Left lobe of liver (tissue), 2 donors: ENCODE data around the gene MACROD2. TPM values are rescaled to one million over a fixed set of nuclear protein-coding genes. Genes with fewer than 3 reads are reported as not detected.
A peak's percentile ranks its signal among the peaks of the same experiment; 100 is the strongest.
"Not testable (repeated sequence)": the region's sequence is repeated elsewhere in the genome, so short reads cannot be mapped to it uniquely, and the experiment has no call there.

Experiments used
- ATAC-seq: fragments of 200-7000 bp; cut with Tn5 transposase; one replicate; pipeline ENCODE4 v1.9.1; 2020; ENCODE audit warnings: mild to moderate bottlenecking, moderate library complexity
- DNase-seq: peaks from one replicate; pipeline ENCODE4 v3.0.0-alpha.2; 2020; ENCODE audit warnings: low spot score
- total RNA-seq: library from RNA; stranded (reverse); gene quantifications from one replicate; pipeline ENCODE4 v1.2.1, GENCODE V29; 2021
- donor health status: DM: no; HTN: no; CAD: no; lungs with moderate emphysema.
- donor health status: DM: no; HTN: yes; CAD: no.

MACROD2 gene
- total RNA-seq, 1 donor from 2014 or later: 3.7 TPM

DNA sequence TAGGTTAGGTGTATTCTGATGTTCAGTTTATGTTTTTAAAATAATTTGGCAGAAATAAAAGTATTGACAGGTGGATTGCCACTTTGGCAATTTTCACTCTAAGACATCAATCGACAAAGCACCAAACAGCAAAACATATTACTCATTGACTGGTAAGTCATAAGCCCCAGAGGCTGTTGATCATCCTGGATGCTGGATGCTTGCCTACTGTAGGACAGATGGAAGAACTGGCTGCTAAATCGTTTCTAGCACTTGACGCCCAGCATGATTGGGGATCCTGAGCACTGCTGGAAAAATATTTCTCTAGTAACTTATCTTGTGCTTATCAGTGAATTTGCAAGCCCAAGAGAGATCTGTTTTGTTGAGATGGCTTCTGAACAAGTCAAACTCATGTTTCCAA is 1343.9 kb downstream of the MACROD2 start:
- DNase-seq: no peak
- no peak for ATAC-seq

DNA sequence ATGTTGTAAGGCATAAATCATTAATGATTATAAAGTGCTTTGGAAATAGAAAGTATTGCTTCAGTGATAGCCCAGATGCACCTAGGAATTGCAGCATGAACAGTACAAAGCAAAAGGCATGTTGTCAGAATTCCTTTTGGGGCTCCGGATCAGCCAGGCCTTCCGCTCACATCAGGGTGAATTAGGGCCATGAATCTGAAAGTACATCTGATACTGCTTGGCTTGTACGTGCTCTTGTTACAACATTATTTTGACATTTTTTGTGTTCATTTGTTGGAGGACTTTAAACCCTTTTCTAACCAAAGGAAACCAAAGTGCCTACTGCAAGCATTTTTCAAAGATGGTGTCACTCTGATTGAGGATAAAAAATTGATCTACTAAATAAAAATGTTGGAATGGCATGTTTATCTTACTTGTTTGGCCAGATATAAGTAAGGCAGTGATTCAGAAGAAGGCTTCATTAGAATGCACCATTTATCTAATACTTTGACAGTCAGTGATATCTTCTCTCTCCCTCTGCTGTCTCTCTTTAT is 1347.7 kb downstream of the MACROD2 start:
- ATAC-seq: peak; percentile 89

GRCh38 chr20:15345287-15345686 is 1350.0 kb downstream of the MACROD2 start:
- no peak for DNase-seq
- ATAC-seq: peak; percentile 50

More for the DNA sequence above, 1347.7 kb downstream of the MACROD2 start:
- DNase-seq: peak; percentile 45

GRCh38 chr20:15346657-15347280 is 1351.5 kb downstream of the MACROD2 start:
- DNase-seq (no peak), ATAC-seq (no peak)

DNA sequence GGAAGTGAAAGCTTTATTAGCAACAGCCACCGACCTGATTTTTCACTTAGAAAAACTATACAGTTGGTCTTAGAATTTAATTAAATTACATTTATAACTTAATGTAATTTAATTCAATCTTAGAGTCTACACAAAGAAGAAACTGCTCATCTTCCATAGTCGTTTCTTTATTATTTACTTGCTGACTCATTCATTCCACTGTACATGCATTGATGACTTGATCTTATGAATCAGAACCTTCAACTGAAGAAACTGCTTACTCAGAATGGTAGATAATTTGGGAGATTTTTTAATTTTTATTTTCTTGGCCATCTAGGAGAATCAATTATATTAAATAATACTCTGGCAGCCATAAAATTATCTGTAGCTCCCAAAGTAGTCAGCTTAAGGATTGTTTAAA is 1363.7 kb downstream of the MACROD2 start:
- DNase-seq (no peak), ATAC-seq (no peak)

DNA sequence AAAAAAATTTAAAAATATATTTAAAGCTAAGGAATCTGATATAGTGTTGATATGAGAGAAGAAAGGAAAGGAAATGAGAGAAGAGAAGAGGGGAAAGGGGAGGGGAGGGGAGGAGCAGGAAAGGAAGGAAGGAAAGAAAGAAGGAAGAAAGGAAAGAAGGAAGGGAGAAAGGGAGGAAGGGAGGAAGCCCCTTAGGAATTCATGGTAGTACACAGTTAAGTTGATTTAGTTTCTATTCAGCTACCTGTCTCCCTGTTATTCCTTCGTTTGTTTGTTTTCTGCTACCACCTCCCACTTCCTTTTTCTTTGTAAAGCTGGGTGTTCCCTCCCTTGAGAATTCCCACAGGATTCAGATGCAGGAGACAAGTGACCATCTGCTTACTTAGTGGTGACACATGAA is 1367.5 kb downstream of the MACROD2 start:
- ATAC-seq (no peak), DNase-seq (no peak)

GRCh38 chr20:15364781-15365180 is 1369.5 kb downstream of the MACROD2 start:
- DNase-seq (no peak), ATAC-seq (no peak)

GRCh38 chr20:15370370-15370769 is 1375.1 kb downstream of the MACROD2 start:
- no peak for DNase-seq
- ATAC-seq: no peak

- DNase-seq (no peak), ATAC-seq (no peak)
Measured at GRCh38 chr20:15374682-15375081, 1379.4 kb downstream of the MACROD2 start.

- ATAC-seq (no peak), DNase-seq (no peak)
Measured at GRCh38 chr20:15375836-15376235, 1380.5 kb downstream of the MACROD2 start.

DNA sequence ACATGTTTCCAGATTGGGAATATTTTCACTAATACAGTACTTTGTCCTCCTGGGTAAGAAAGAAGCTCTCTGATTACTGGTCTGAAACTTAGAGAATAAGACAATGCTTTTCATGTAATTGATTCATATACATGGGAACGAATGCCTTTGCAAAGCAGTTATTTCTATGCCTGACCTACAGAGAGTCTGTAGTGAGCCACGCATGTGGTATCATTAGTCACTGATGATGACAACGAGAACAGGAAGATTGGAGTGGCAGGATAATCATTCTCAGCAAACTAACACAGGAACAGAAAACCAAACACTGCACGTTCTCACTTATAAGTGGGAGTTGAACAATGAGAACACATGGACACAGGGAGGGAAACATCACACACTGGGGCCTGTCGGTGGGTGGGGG is 1382.3 kb downstream of the MACROD2 start:
- DNase-seq, ATAC-seq: not testable (repeated sequence)

DNA sequence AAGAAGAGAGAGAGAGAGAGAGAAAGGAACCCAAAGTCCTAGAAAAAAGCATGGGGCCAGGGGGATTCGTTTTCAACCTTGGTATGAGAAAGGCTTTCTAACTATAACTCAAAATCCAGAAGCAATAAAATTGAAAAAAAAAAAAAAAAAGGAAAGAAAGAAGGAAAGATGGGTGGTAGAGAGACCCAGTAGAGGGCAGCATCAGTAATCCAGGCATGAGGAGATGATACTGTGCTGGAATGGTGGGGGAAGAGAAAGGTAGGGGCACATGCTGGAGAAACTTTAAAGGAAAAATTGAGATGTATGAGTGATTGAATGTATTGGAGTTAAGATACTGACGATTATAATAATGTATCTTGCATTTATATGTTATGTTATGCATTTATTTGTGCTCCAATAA is 1382.8 kb downstream of the MACROD2 start:
- ATAC-seq: no peak

DNA sequence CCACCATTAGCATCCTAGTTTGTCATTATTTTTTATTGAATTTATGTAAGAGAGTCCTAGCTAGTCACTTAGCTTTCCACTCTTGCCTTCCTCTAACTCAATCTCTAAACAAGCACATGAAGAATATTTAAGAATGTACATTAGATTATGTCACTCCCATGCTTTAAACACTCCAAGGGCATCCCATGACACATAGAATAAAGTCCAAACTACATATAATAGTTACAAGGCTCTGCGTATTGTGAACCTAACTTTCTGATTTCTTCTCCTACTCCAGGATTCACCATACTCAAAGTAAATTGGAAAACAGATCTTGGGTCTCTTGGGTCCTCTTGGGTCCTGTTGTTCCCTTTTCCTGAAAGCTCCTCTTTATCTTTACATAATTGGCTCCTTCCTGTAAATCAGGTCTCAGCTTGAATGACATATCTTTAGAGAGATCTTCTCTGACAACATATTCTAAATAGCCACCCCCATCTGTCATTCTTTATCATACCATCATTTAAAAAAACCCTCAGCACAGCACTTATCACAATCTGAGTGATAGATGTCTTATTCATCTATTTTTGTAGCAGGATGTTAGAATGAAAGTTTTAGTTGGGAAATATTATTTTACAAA is 1384.5 kb downstream of the MACROD2 start:
- ATAC-seq (no peak), DNase-seq (no peak)

More for the DNA sequence above, 1382.8 kb downstream of the MACROD2 start:
- no peak for DNase-seq

GRCh38 chr20:15380770-15381169 is 1385.5 kb downstream of the MACROD2 start:
- DNase-seq: no peak
- no peak for ATAC-seq

DNA sequence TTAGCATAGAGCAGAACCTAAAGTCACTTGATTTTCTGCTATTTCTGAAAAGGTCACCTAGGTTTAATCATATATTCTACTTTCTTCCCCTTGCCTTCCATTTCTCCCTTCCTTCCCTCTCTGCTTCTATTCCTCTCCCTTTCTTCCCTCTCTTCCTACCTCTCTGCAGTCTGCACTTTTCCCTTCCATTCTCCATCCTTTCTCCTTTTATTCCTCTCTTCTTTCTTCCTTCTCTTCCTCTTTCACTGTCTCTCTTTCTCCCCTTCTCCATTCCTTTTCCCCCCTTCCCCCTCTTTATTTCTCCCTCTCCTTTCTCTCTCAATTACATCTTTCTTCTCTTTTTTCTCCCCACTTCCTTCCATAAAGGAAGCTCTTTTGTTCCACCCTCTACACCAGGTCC is 1391.9 kb downstream of the MACROD2 start:
- no peak for ATAC-seq
- no peak for DNase-seq

DNA sequence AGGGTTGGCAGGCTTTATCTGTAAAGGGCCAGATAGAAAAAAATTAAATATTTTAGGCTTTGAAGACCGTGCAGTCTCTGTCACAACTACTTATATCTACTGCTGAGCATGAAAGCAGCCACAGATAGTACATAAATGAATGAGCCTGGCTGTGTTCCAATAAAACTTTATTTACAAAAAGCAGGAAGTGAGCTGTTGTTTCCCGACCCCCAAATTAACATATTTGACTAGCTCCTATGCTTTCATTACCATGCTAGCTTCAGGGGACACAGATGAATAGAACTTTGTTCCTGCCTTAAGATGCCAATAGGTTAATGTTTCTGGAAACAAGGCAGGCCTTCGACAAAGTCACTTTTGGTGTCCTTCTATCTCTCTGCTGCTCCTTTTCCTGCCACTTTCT is 1400.1 kb downstream of the MACROD2 start:
- no peak for ATAC-seq
- no peak for DNase-seq

GRCh38 chr20:15396026-15396425 is 1400.7 kb downstream of the MACROD2 start:
- ATAC-seq (no peak), DNase-seq (no peak)

GRCh38 chr20:15396900-15397299 is 1401.6 kb downstream of the MACROD2 start:
- ATAC-seq (no peak), DNase-seq (no peak)

- DNase-seq: no peak
- no peak for ATAC-seq
Measured at GRCh38 chr20:15399781-15400180, 1404.5 kb downstream of the MACROD2 start.

- DNase-seq (no peak), ATAC-seq (no peak)
Measured at GRCh38 chr20:15406072-15406471, 1410.8 kb downstream of the MACROD2 start.

- ATAC-seq: no peak
Measured at GRCh38 chr20:15411781-15412180, 1416.5 kb downstream of the MACROD2 start.

DNA sequence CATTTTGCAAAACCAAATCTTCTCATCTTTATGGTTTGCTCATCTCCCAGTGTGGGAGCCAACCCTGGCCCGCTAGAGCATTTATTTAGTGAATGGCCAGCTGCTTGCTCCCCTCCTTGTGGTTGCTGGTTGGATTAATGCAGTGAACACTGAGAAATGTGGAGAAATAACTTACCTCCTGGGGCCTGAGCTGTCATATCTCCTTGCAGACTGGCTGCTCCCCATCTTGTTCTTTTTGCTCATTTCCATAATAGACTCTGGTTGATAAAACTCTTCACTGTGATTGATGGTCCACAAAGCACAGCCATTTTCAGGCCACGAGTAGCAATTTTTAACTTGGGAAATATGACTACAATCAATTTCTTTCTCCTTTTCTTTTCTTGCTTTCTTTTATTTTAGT is 1420.6 kb downstream of the MACROD2 start:
- DNase-seq (no peak), ATAC-seq (no peak)

More at GRCh38 chr20:15411781-15412180, 1416.5 kb downstream of the MACROD2 start:
- no peak for DNase-seq

- DNase-seq (no peak), ATAC-seq (no peak)
Measured at GRCh38 chr20:15419856-15420255, 1424.5 kb downstream of the MACROD2 start.
